Lower leg skin (tissue), 3 donors: Measurements from ENCODE around the gene HOXC12.

ENCODE experiments used
- CTCF ChIP-seq, 3 donors: fragments of 450-650 bp; IDR thresholded peaks; one replicate each; pipeline ENCODE4 v1.5.1; 2016; ENCODE audit warnings: antibody characterized with exemption in 3 of 3, mild to moderate bottlenecking in 3 of 3, moderate library complexity in 2 of 3
- POLR2A ChIP-seq, 2 donors: fragments of 450-650 bp; IDR thresholded peaks; one replicate each; pipeline ENCODE4 v1.6.1; 2016 to 2017; ENCODE audit warnings: antibody characterized with exemption in 2 of 2, mild to moderate bottlenecking in 1 of 2, moderate library complexity in 1 of 2

DNA sequence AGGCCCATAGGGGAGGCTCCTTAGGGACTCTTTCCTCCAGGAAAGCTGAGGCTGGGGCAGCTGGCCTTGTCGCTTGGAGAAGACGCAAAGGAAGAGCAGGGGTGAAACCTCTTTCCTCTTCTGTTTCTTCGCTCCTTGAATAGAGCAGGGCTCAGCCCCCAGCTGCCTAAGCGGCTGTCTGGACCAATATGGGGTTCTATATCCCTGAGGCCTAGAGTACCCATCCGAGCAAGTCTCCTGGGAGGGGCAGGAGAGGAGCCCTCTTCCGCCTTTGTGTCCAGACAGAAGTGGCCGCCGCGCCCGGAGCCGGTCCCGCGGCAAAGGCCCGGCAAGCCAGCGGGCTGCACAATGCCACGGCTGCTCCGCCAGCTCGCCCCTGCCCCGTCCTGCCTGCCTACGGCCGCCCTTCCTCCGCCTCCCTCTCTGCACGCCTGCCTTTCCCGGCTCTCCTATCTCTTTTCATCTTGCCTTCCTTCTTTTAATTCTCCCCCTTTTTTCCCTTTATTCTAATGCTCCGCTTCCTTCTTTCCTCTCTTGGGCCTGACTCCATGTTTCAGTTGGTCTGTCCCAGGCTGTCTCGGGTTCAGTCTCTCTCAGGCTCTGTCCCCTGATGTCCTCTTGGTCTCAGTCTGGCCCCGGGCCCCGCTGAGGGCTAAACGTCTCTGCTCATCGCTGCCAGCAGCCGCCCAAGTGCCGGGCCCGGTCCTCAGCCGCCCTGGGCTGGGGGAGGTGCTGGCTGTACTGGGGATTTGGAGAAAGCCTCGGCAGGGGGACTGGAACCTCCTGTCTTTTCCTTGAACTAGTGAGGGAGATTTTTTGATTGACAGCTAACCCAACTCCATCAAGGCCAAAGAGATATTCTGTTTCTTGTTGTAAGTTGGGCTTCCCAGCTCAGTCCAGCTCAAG is 42.8 kb downstream of the HOXC12 start:
- no peak for TF ChIP-seq CTCF (IDR thresholded peaks at IDR 0.05)
- no peak for TF ChIP-seq POLR2A (IDR thresholded peaks at IDR 0.05)
